K562 (cell line): ENCODE results near the gene TRIM10. TPM values are rescaled to one million over a fixed set of nuclear protein-coding genes. Genes with fewer than 3 reads are reported as not detected.

ENCODE experiments used
- ATAC-seq: fragments of 200-7000 bp; cut with Tn5 transposase; 3 replicates; pipeline ENCODE4 v1.9.1; 2020; ENCODE audit warnings: moderate library complexity
- BruUV-seq: library from RNA; stranded (reverse); fragments of 400-500 nt; replicated peaks from 2 replicates; lab custom pipeline; 2021; lab: Mats Ljungman, UMichigan
- CTCF ChIA-PET: fragments of 300-600 bp; formaldehyde crosslinking; extraction: SDS; loops from one replicate; lab custom pipeline; 2021; ENCODE audit warnings: low intra/inter-chr PET ratio; lab: Yijun Ruan, JAX
- POLR2A ChIA-PET: fragments of 300-600, 350-650 bp; sonication (Branson Sonifier 250); formaldehyde crosslinking; extraction: SDS; loops from one replicate; lab custom pipeline; 2021; ENCODE audit warnings: antibody characterized with exemption, inconsistent platforms; lab: Yijun Ruan, JAX
- DNase-seq, 4 experiments: peaks; one replicate each; pipeline versions ENCODE4 v3.0.0 to v3.0.0-alpha.2; 2011 to 2018; ENCODE audit warnings: low spot score in 3 of 4, mixed read lengths in 3 of 4; ENCODE audit errors: extremely low read depth in 1 of 4
- FAIRE-seq: peaks from 2 replicates; lab custom pipeline; 2011; peaks lifted over from hg19 to GRCh38; lab: Jason Lieb, UNC
- H2AFZ ChIP-seq: 2 replicates; pipeline ENCODE4 v1.6.0; 2011; ENCODE audit warnings: low read depth, low read length, control low read depth, inconsistent platforms
- H3K27ac ChIP-seq: fragments of 200-600 bp; 3 replicates; pipeline ENCODE4 v1.8.0; 2011; ENCODE audit warnings: low read depth, mild to moderate bottlenecking, control low read depth, inconsistent platforms, low read length, moderate library complexity, mixed read lengths; ENCODE audit errors: extremely low read depth
- H3K27me3 ChIP-seq, 2 experiments: fragments of 300-600 bp in 1 of 2; 2 replicates in 1 of 2; 3 replicates in 1 of 2; pipeline versions ENCODE4 v1.6.0 to v1.8.0; 2011; ENCODE audit warnings: inconsistent platforms in 2 of 2, low read length in 2 of 2, mild to moderate bottlenecking in 1 of 2, mixed read lengths in 1 of 2, moderate library complexity in 1 of 2; ENCODE audit not compliant: control insufficient read depth in 2 of 2, insufficient read depth in 2 of 2
- H3K36me3 ChIP-seq: fragments of 300-600 bp; 3 replicates; pipeline ENCODE4 v1.8.0; 2011; ENCODE audit warnings: mild to moderate bottlenecking, low read length, inconsistent platforms; ENCODE audit not compliant: control insufficient read depth, insufficient read depth
- H3K4me1 ChIP-seq, 2 experiments: fragments of 200-600 bp in 1 of 2; replicated peaks in 1 of 2; 2 replicates in 1 of 2; 3 replicates in 1 of 2; pipeline versions ENCODE4 v1.5.1 to v1.8.0; 2011; ENCODE audit warnings: inconsistent platforms in 2 of 2, low read length in 2 of 2, mild to moderate bottlenecking in 1 of 2, mixed read lengths in 1 of 2, moderate library complexity in 1 of 2; ENCODE audit not compliant: control insufficient read depth in 2 of 2, insufficient read depth in 2 of 2
- H3K4me2 ChIP-seq: 2 replicates; pipeline ENCODE4 v1.6.1; 2011; ENCODE audit warnings: low read length, control low read depth, inconsistent platforms, mixed read lengths; ENCODE audit not compliant: insufficient read depth
- H3K4me3 ChIP-seq: fragments of 200-600 bp; sonication (generic), shearing (Covaris generic); 2 replicates; pipeline ENCODE4 v1.5.1; 2016; ENCODE audit warnings: control low read depth, inconsistent platforms
- H3K79me2 ChIP-seq: fragments of 200-600 bp; 3 replicates; pipeline ENCODE4 v1.8.0; 2011; ENCODE audit warnings: low read length, inconsistent platforms; ENCODE audit not compliant: control insufficient read depth, insufficient read depth
- H3K9ac ChIP-seq, 2 experiments: 2 replicates each; pipeline versions ENCODE4 v1.6.0 to v1.6.1; 2011; ENCODE audit warnings: low read depth in 2 of 2, low read length in 2 of 2, control low read depth in 1 of 2, inconsistent platforms in 1 of 2, mild to moderate bottlenecking in 1 of 2, mixed read lengths in 1 of 2; ENCODE audit not compliant: insufficient read depth in 1 of 2
- H3K9me1 ChIP-seq: one replicate; pipeline ENCODE4 v1.6.0; 2011; ENCODE audit warnings: inconsistent platforms, mild to moderate bottlenecking, low read length, moderate library complexity; ENCODE audit not compliant: control insufficient read depth, insufficient read depth
- H3K9me3 ChIP-seq: replicated peaks from 2 replicates; pipeline ENCODE4 v1.5.1; 2011; ENCODE audit warnings: low read depth, low read length, inconsistent platforms; ENCODE audit not compliant: control insufficient read depth, insufficient read depth
- H4K20me1 ChIP-seq: replicated peaks from 2 replicates; pipeline ENCODE4 v1.6.1; 2011; ENCODE audit warnings: low read length, inconsistent platforms, mixed read lengths; ENCODE audit not compliant: control insufficient read depth, insufficient read depth
- ATF7 ChIP-seq: fragments of 450-650 bp; IDR thresholded peaks from 2 replicates; pipeline ENCODE4 v1.7.1; 2014; ENCODE audit warnings: mild to moderate bottlenecking, moderate library complexity
- CXXC5 ChIP-seq: fragments of 250-450 bp; sonication (Bioruptor Pico); IDR thresholded peaks from 2 replicates; pipeline ENCODE4 v1.8.0; 2022; ENCODE audit warnings: inconsistent platforms, mild to moderate bottlenecking, moderate library complexity
- HDAC8 ChIP-seq: fragments of 450-650 bp; IDR thresholded peaks from 2 replicates; pipeline ENCODE4 v1.6.1; 2016; ENCODE audit warnings: mild to moderate bottlenecking, missing genetic modification characterization, moderate library complexity, missing compliant biosample characterization
- POLR3A ChIP-seq: IDR thresholded peaks from 2 replicates; pipeline ENCODE4 v1.6.1; 2011; ENCODE audit warnings: borderline replicate concordance, mild to moderate bottlenecking, moderate library complexity; ENCODE audit not compliant: insufficient read length, insufficient read depth; ENCODE audit errors: extremely low read depth
- RAD51 ChIP-seq: fragments of 450-650 bp; IDR thresholded peaks from 2 replicates; pipeline ENCODE4 v1.7.1; 2016; ENCODE audit warnings: low read depth, mild to moderate bottlenecking, borderline replicate concordance
- SMARCB1 ChIP-seq: IDR thresholded peaks from 2 replicates; pipeline ENCODE4 v1.6.1; 2011; ENCODE audit warnings: improper control_type of control experiment, low read depth; ENCODE audit not compliant: insufficient read length
- UBTF ChIP-seq, 2 experiments: IDR thresholded peaks; 2 replicates each; pipeline ENCODE4 v1.6.1; 2012; ENCODE audit warnings: improper control_type of control experiment in 2 of 2, low read depth in 2 of 2, low read length in 2 of 2, borderline replicate concordance in 1 of 2
- ZNF668 ChIP-seq: fragments of 250-450 bp; sonication (Bioruptor Pico); IDR thresholded peaks from 2 replicates; pipeline ENCODE4 v1.8.0; 2022; ENCODE audit warnings: mild to moderate bottlenecking, inconsistent platforms
- WGBS: fragments of 100-300 bp; shearing (Covaris generic); methylation state at CpG from one replicate; pipeline ENCODE4 v1.1.6; 2016; ENCODE audit warnings: low coverage, mixed read lengths; ENCODE audit not compliant: insufficient coverage; ENCODE audit errors: missing lambda C conversion rate; 5-methylcytosine and 5-hydroxymethylcytosine counted together
- in situ Hi-C: fragments of 300-500 bp; cut with MboI; formaldehyde crosslinking; loops from 4 replicates; pipeline ENCODE4 v1.15.0; 2018; ENCODE audit warnings: inconsistent platforms, mixed read lengths
- intact Hi-C: fragments of 100-400 bp; cut with micrococcal nuclease; formaldehyde crosslinking; loops from 2 replicates; pipeline ENCODE4 v1.14.2; 2022
- polyA plus RNA-seq, 8 experiments: library from polyadenylated mRNA; depleted of rRNA in 4 of 8; stranded (reverse) in 5 of 8; unstranded in 3 of 8; fragments of >200 nt; fragmentation: Nextera tagmentation in 2 of 8; fragmentation: Illumina TruSeq in 1 of 8; extraction: Ambion mirVana in 2 of 8; extraction: Trizol in 1 of 8; gene quantifications; 2 replicates each; pipeline versions ENCODE4 v1.2.1 to v1.2.3, GENCODE V29; 2011 to 2014; ENCODE audit warnings: inconsistent platforms in 1 of 8, missing spikeins in 1 of 8
- total RNA-seq, 7 experiments: library from RNA; depleted of rRNA in 6 of 7; stranded (reverse); fragments of >200 nt in 6 of 7; fragmentation: Illumina TruSeq in 2 of 7; extraction: Trizol in 2 of 7; gene quantifications; 2 replicates each; pipeline versions ENCODE4 v1.2.1 to v1.2.3, GENCODE V29; 2011 to 2021; ENCODE audit warnings: low replicate concordance in 1 of 7
- TF ChIP-seq, protein P1 (sequence below), 2 experiments: fragments of 450-650 bp in 1 of 2; sonication (generic) in 1 of 2; formaldehyde crosslinking in 1 of 2; IDR thresholded peaks; 2 replicates each; pipeline versions ENCODE4 v1.7.1 to v1.9.0; 2016 to 2022; ENCODE audit warnings: inconsistent platforms in 1 of 2, mild to moderate bottlenecking in 1 of 2, missing genetic modification reagents in 1 of 2

Gene TRIM10
- total and polyA plus RNA-seq, 9 of the 15 experiments (the other 6 are each of a cell fraction or from before 2014, with no cell fraction given): 0.15 to 0.90 (median 0.36) TPM

GRCh38 chr6:30154709-30155519 is 6.1 kb downstream of the TRIM10 start:
- no peak overlapping the region for H3K4me2 ChIP-seq
- in situ Hi-C loops: no loop called here
- WGBS: 12% methylated on average over 12 of the region's 12 CpGs
- no peak for TF ChIP-seq UBTF (IDR thresholded peaks at IDR 0.05; ENCODE audit: borderline replicate concordance in 1 of 2, low read depth in 2 of 2, low read length in 2 of 2)
- TF ChIP-seq RAD51: no peak
- TF ChIP-seq SMARCB1: no peak
- no peak for TF ChIP-seq CXXC5 (CRISPR knock-in tag)
- no peak for TF ChIP-seq POLR3A
- no peak for TF ChIP-seq HDAC8
- no peak for TF ChIP-seq ZNF668 (CRISPR knock-in tag)
- TF ChIP-seq, protein P1, sequence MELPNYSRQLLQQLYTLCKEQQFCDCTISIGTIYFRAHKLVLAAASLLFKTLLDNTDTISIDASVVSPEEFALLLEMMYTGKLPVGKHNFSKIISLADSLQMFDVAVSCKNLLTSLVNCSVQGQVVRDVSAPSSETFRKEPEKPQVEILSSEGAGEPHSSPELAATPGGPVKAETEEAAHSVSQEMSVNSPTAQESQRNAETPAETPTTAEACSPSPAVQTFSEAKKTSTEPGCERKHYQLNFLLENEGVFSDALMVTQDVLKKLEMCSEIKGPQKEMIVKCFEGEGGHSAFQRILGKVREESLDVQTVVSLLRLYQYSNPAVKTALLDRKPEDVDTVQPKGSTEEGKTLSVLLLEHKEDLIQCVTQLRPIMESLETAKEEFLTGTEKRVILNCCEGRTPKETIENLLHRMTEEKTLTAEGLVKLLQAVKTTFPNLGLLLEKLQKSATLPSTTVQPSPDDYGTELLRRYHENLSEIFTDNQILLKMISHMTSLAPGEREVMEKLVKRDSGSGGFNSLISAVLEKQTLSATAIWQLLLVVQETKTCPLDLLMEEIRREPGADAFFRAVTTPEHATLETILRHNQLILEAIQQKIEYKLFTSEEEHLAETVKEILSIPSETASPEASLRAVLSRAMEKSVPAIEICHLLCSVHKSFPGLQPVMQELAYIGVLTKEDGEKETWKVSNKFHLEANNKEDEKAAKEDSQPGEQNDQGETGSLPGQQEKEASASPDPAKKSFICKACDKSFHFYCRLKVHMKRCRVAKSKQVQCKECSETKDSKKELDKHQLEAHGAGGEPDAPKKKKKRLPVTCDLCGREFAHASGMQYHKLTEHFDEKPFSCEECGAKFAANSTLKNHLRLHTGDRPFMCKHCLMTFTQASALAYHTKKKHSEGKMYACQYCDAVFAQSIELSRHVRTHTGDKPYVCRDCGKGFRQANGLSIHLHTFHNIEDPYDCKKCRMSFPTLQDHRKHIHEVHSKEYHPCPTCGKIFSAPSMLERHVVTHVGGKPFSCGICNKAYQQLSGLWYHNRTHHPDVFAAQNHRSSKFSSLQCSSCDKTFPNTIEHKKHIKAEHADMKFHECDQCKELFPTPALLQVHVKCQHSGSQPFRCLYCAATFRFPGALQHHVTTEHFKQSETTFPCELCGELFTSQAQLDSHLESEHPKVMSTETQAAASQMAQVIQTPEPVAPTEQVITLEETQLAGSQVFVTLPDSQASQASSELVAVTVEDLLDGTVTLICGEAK (IDR thresholded peaks at IDR 0.05): no peak
- TF ChIP-seq, protein P1 (CRISPR knock-in tag; IDR thresholded peaks at IDR 0.05): no peak
- TF ChIP-seq ATF7: no peak

More at GRCh38 chr6:30154709-30155519, 6.1 kb downstream of the TRIM10 start:
- Histone ChIP-seq H3K27ac (no peak overlapping the region), H3K36me3 (no peaks in the 10 kb centered on the region), H3K4me3 (no peak overlapping the region), H2AFZ (no peak overlapping the region), H4K20me1 (no peaks in the 10 kb centered on the region), H3K27me3 (peaks cover 0 to 18% of the 10 kb centered on the region in 2 experiments; a peak in 3 of 5 replicates), H3K79me2 (no peaks in the 10 kb centered on the region), H3K4me1 (peaks cover 4 to 34% of the 10 kb centered on the region in 2 experiments), H3K9me3 (no peaks in the 10 kb centered on the region), H3K9ac (no peak overlapping the region), H3K9me1 (no peaks in the 10 kb centered on the region)
- intact Hi-C loops: no loop called here
- no TSS peak for BruUV-seq
- FAIRE-seq (no peak), DNase-seq (no peak), ATAC-seq (no peak)
- POLR2A ChIA-PET: interaction anchor here (0.6 kb wide), 1 partner anchor 888 kb away, joined by 4 read pairs; no protein-coding TSS in a partner anchor
- CTCF ChIA-PET: no interaction called here
